ENCODE data around the gene RPL22L1. TPM values are rescaled to one million over a fixed set of nuclear protein-coding genes. Genes with fewer than 3 reads are reported as not detected.

RPL22L1 gene
- total RNA-seq, 2 donors from 2014 or later: 26.0 to 61.2 TPM

DNA sequence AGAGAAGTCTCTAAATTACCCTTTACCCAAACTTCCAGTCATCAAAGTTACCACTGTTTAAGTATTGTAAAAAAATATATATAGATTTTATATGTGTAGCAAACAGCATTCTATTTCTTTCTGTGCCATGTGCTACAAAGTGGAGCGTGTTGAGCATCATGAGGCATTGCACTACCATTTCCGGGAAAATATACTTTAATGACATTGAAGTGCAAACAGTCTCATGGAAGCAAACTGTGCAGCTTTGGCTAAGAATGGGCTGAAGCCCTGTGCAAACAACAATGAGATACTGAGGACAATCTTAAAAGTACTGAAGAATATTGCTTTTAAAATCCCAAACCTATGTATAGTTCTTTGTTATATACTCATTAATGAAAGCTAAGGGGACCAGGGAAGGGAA is 6.5 kb upstream of the RPL22L1 start:
- no peak overlapping the region for H3K4me3 ChIP-seq
- ATAC-seq (no peak), DNase-seq (no peak)
- 62 to 64% methylated on average over 2 of the region's 2 CpGs for WGBS, 2 donors
- H3K27me3 ChIP-seq: no peaks in the 10 kb centered on the region
- no peak for TF ChIP-seq POLR2A (IDR thresholded peaks at IDR 0.05)
- TF ChIP-seq, protein P1, sequence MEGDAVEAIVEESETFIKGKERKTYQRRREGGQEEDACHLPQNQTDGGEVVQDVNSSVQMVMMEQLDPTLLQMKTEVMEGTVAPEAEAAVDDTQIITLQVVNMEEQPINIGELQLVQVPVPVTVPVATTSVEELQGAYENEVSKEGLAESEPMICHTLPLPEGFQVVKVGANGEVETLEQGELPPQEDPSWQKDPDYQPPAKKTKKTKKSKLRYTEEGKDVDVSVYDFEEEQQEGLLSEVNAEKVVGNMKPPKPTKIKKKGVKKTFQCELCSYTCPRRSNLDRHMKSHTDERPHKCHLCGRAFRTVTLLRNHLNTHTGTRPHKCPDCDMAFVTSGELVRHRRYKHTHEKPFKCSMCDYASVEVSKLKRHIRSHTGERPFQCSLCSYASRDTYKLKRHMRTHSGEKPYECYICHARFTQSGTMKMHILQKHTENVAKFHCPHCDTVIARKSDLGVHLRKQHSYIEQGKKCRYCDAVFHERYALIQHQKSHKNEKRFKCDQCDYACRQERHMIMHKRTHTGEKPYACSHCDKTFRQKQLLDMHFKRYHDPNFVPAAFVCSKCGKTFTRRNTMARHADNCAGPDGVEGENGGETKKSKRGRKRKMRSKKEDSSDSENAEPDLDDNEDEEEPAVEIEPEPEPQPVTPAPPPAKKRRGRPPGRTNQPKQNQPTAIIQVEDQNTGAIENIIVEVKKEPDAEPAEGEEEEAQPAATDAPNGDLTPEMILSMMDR (IDR thresholded peaks at IDR 0.05): no peak
- H3K9me3 ChIP-seq: no peaks in the 10 kb centered on the region
- H3K4me1 ChIP-seq: no peaks in the 10 kb centered on the region
- intact Hi-C loops (cut with DNase I): no loop called here
- no peak overlapping the region for H3K27ac ChIP-seq
- no peaks in the 10 kb centered on the region for H3K36me3 ChIP-seq (replicated peaks in 1 of 2; ENCODE audit: insufficient read depth in 1 of 2, low read depth in 2 of 2)

DNA sequence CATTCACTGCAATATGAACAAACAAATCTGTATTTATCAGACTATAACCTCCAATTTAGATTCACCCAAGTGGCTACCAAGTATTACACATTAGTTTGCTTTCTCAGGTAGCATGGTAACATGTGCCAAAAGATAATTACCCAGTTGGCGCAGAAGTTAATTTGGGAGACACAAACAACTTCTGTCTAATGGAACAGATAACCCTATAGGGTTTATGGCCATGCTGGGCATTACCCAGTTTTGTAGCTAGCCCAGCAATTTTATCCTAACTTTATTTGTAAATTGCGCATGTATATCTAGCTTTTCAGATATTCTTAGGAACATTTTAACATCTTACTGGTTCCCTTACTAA is 780 bp downstream of the RPL22L1 start:
- no peak for ATAC-seq
- Histone ChIP-seq H3K27me3 (no peaks in the 10 kb centered on the region), H3K27ac (peak overlapping the region in 3 of 4 donors; percentile 82 to 94 (median 84)), H3K4me3 (peak overlapping the region; percentile 13 to 56), H3K4me1 (peaks cover 29% of the 10 kb centered on the region), H3K36me3 (replicated peaks in 1 of 2; ENCODE audit: insufficient read depth in 1 of 2, low read depth in 2 of 2) (peaks cover 0 to 15% of the 10 kb centered on the region in 2 donors), H3K9me3 (no peaks in the 10 kb centered on the region)
- intact Hi-C loops (cut with DNase I): no loop called here
- no peak for TF ChIP-seq POLR2A (IDR thresholded peaks at IDR 0.05)
- TF ChIP-seq, protein P1 (IDR thresholded peaks at IDR 0.05): no peak
- DNase-seq: no peak
- 6 to 12% methylated on average over 2 of the region's 2 CpGs for WGBS, 2 donors

DNA sequence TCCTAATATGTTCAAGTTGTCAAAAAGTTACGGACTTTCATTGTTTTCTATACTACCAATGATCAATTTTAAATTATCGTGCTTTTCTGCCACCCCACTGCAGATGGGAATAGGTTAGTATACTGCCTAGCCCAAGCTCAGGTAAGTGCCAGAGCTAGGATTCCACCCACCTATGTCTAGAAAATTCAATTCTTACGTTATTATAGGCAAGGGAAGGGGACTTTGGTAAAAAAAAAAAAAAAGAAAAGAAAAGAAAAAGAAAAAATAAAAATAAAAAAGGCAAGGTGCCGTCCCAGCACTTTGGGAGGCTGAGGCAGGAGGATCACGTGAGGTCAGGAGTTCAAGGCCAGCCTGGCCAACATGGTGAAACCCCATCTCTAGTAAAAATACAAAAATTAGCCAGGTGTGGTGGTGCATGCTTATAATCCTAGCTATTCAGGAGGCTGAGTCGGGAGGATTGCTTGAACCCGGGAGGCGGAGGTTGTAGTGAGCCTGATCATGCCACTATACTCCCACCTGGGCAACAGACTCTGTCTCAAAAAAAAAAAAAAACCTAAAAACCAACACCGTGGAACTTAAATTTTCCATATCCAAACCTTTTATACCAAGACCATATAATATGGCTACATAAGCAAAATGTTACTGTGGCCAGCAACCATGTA is 1.3 kb downstream of the RPL22L1 start:
- intact Hi-C loops (cut with DNase I): no loop called here

DNA sequence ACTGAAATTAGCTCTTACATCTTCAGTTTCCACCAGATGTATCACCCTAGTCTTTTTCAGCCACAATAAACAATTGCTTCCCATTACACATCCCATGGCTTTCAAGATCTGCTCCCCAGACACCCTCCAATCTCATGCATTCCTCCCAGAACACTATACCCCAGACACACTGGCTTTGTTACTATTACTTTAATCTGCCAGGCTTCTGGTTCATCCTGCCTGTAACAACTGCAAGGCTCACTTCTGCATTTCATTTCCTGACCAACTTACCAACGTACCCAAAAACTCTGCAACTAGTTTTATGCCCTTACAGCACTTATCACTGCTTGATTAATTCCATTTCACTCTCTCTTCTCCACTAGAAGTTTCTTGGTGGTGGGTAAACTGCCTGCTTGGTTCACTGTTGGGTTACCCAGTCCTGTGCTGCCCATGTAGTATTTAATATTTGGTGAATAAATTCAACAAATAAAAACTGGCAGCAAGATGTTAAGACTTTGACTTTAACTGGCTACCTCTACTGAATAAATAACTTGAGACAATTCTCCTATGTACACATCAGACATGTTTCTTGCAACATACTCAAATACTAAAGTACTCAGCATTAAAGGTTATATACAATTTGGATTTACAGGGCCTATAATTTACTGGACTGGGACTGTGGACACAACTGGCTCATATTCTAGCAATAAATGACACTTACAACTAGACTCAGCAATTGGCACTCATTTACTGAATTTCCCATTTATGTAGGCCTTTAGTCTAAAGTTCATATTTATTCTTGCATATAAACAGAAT is 2.7 kb downstream of the RPL22L1 start:
- H3K27me3 ChIP-seq: no peaks in the 10 kb centered on the region
- intact Hi-C loops (cut with DNase I): no loop called here
- WGBS, 2 donors: 24 to 60% methylated on average over 1 of the region's 1 CpG
- peaks cover 0 to 15% of the 10 kb centered on the region in 2 donors for H3K36me3 ChIP-seq (replicated peaks in 1 of 2; ENCODE audit: insufficient read depth in 1 of 2, low read depth in 2 of 2)
- ATAC-seq: no peak
- H3K9me3 ChIP-seq: no peaks in the 10 kb centered on the region
- H3K4me1 ChIP-seq: peaks cover 29% of the 10 kb centered on the region
- no peak for TF ChIP-seq POLR2A (IDR thresholded peaks at IDR 0.05)
- TF ChIP-seq, protein P1 (IDR thresholded peaks at IDR 0.05): no peak
- no peak for DNase-seq
- H3K27ac ChIP-seq: peak overlapping the region in 1 of 4 donors; percentile 0
- H3K4me3 ChIP-seq: no peak overlapping the region

More for the DNA sequence above, 1.3 kb downstream of the RPL22L1 start:
- Histone ChIP-seq H3K36me3 (replicated peaks in 1 of 2; ENCODE audit: insufficient read depth in 1 of 2, low read depth in 2 of 2) (peaks cover 0 to 15% of the 10 kb centered on the region in 2 donors), H3K9me3 (no peaks in the 10 kb centered on the region), H3K27me3 (no peaks in the 10 kb centered on the region), H3K4me1 (peaks cover 29% of the 10 kb centered on the region), H3K27ac (peak overlapping the region in 3 of 4 donors; percentile 82 to 94 (median 84)), H3K4me3 (peak overlapping the region in 1 of 2 donors; percentile 56)
- 74 to 75% methylated on average over 9 of the region's 9 CpGs for WGBS, 2 donors
- TF ChIP-seq POLR2A (IDR thresholded peaks at IDR 0.05): no peak
- TF ChIP-seq, protein P1 (IDR thresholded peaks at IDR 0.05): no peak
- ATAC-seq: no peak
- DNase-seq: no peak
